ENCODE measurements around the gene PDHX. TPM values are rescaled to one million over a fixed set of nuclear protein-coding genes. Genes with fewer than 3 reads are reported as not detected.

Gene PDHX
- total RNA-seq, result 39.1 TPM
- long read RNA-seq, transcript PDHX-201 (11 exons, 2,389 nt), result major isoform, 37 of 58 reads
- long read RNA-seq, partial matches to known transcripts, result 6 of 58 reads
- long read RNA-seq, other reads (novel, unspliced or antisense), result 13 of 58 reads

GRCh38 chr11:34916015-34916842 is at the start of gene PDHX, which contains the start of gene APIP:
Gene PDHX (plus strand): TSS chr11:34916618. CDS start chr11:34916656, 38 bp downstream.
Gene APIP (minus strand): TSS chr11:34916379. CDS start chr11:34916284, 95 bp downstream.
- DNase-seq (peak; percentile 99), ATAC-seq (peak; percentile 98)
- Histone ChIP-seq H3K27me3 (ENCODE audit: low read depth) (no peaks in the 10 kb centered on the region), H3K9me3 (no peaks in the 10 kb centered on the region), H3K27ac (peak within 1 kb of the TSS; percentile 95), H3K4me1 (peaks cover 34% of the 10 kb centered on the region), H3K36me3 (no peaks in the 10 kb centered on the region), H3K4me3 (peak within 1 kb of the TSS; percentile 86)
- no peak for TF ChIP-seq CTCF (IDR thresholded peaks at IDR 0.05)
- intact Hi-C loops (cut with DNase I), result no loop called here

GRCh38 chr11:34869425-34869824 is 47.0 kb upstream of the PDHX start:
- no peak overlapping the region for H3K27ac ChIP-seq
- no peak for TF ChIP-seq CTCF (IDR thresholded peaks at IDR 0.05)

GRCh38 chr11:34870548-34871196 is 45.7 kb upstream of the PDHX start:
- Histone ChIP-seq H3K27me3 (ENCODE audit: low read depth) (no peaks in the 10 kb centered on the region), H3K4me3 (no peak overlapping the region), H3K9me3 (no peaks in the 10 kb centered on the region), H3K27ac (no peak overlapping the region), H3K4me1 (no peaks in the 10 kb centered on the region), H3K36me3 (no peaks in the 10 kb centered on the region)
- ATAC-seq, result no peak
- DNase-seq, result no peak
- no peak for TF ChIP-seq CTCF (IDR thresholded peaks at IDR 0.05)
- intact Hi-C loops (cut with DNase I), result no loop called here

More at GRCh38 chr11:34869425-34869824, 47.0 kb upstream of the PDHX start:
- intact Hi-C loops (cut with DNase I), result no loop called here
- ATAC-seq, result no peak
- Histone ChIP-seq H3K36me3 (no peaks in the 10 kb centered on the region), H3K27me3 (ENCODE audit: low read depth) (no peaks in the 10 kb centered on the region), H3K9me3 (no peaks in the 10 kb centered on the region), H3K4me3 (no peak overlapping the region), H3K4me1 (no peaks in the 10 kb centered on the region)
- no peak for DNase-seq

- ATAC-seq, result no peak
- Histone ChIP-seq H3K27me3 (ENCODE audit: low read depth) (no peaks in the 10 kb centered on the region), H3K27ac (no peak overlapping the region), H3K36me3 (no peaks in the 10 kb centered on the region), H3K4me3 (no peak overlapping the region), H3K4me1 (no peaks in the 10 kb centered on the region), H3K9me3 (no peaks in the 10 kb centered on the region)
- DNase-seq, result no peak
- intact Hi-C loops (cut with DNase I), result no loop called here
- no peak for TF ChIP-seq CTCF (IDR thresholded peaks at IDR 0.05)
Observed at GRCh38 chr11:34874202-34874601, 42.2 kb upstream of the PDHX start.

- H3K9me3 ChIP-seq, result no peaks in the 10 kb centered on the region
- H3K4me3 ChIP-seq, result no peak overlapping the region
- DNase-seq, result no peak
- H3K36me3 ChIP-seq, result peaks cover 7% of the 10 kb centered on the region
- H3K27me3 ChIP-seq (ENCODE audit: low read depth), result no peaks in the 10 kb centered on the region
- TF ChIP-seq CTCF (IDR thresholded peaks at IDR 0.05), result no peak
- no peaks in the 10 kb centered on the region for H3K4me1 ChIP-seq
- H3K27ac ChIP-seq, result no peak overlapping the region
- intact Hi-C loops (cut with DNase I), result no loop called here
- no peak for ATAC-seq
Observed at GRCh38 chr11:34877375-34877975, 38.9 kb upstream of the PDHX start.

All from lower lobe of right lung (tissue), 2 donors.